Trophoblast cell (in vitro differentiated cells and primary cell): ENCODE data around the gene ATP1B3.
A peak's percentile ranks its signal among the peaks of the same experiment; 100 is the strongest.

Source experiments
- DNase-seq, 2 donors: peaks; one replicate each; pipeline ENCODE4 v3.0.0-alpha.2; 2016
- H2AFZ ChIP-seq: 2 replicates; pipeline ENCODE4 v1.6.1; 2013; ENCODE audit warnings: low read length, moderate library complexity, mild to moderate bottlenecking; ENCODE audit not compliant: insufficient read depth, poor library complexity
- H2AK5ac ChIP-seq: 2 replicates; pipeline ENCODE4 v1.6.1; 2013; ENCODE audit warnings: mild to moderate bottlenecking, low read length
- H2BK120ac ChIP-seq: 2 replicates; pipeline ENCODE4 v1.6.1; 2013; ENCODE audit warnings: low read length, mild to moderate bottlenecking, moderate library complexity; ENCODE audit not compliant: insufficient read depth, poor library complexity
- H2BK12ac ChIP-seq: 2 replicates; pipeline ENCODE4 v1.6.1; 2013; ENCODE audit warnings: mild to moderate bottlenecking, low read length, moderate library complexity
- H2BK5ac ChIP-seq: 2 replicates; pipeline ENCODE4 v1.6.1; 2013; ENCODE audit warnings: low read length, low read depth, moderate library complexity, mild to moderate bottlenecking; ENCODE audit not compliant: poor library complexity
- H3K14ac ChIP-seq: 2 replicates; pipeline ENCODE4 v1.6.1; 2013; ENCODE audit warnings: mild to moderate bottlenecking, low read length
- H3K18ac ChIP-seq: 2 replicates; pipeline ENCODE4 v1.6.1; 2013; ENCODE audit warnings: mild to moderate bottlenecking, low read length
- H3K23ac ChIP-seq: 2 replicates; pipeline ENCODE4 v1.6.1; 2013; ENCODE audit warnings: low read length
- H3K27ac ChIP-seq: 2 replicates; pipeline ENCODE4 v1.5.1; 2013; ENCODE audit warnings: low read depth, mild to moderate bottlenecking, inconsistent platforms, low read length, moderate library complexity
- H3K27me3 ChIP-seq: 2 replicates; pipeline ENCODE4 v1.6.1; 2013; ENCODE audit warnings: inconsistent platforms, mild to moderate bottlenecking, low read length, moderate library complexity; ENCODE audit not compliant: insufficient read depth
- H3K36me3 ChIP-seq, 2 experiments: 1 replicate in 1 of 2; 2 replicates in 1 of 2; pipeline ENCODE4 v1.6.1; 2013; ENCODE audit warnings: low read length in 2 of 2, mild to moderate bottlenecking in 2 of 2, moderate library complexity in 1 of 2; ENCODE audit not compliant: insufficient read depth in 2 of 2, control insufficient read depth in 1 of 2
- H3K4ac ChIP-seq: 2 replicates; pipeline ENCODE4 v1.6.1; 2013; ENCODE audit warnings: low read depth, mild to moderate bottlenecking, low read length, moderate library complexity
- H3K4me1 ChIP-seq, 2 experiments: 1 replicate in 1 of 2; 2 replicates in 1 of 2; pipeline ENCODE4 v1.6.1; 2013; ENCODE audit warnings: low read length in 2 of 2, mild to moderate bottlenecking in 2 of 2, moderate library complexity in 1 of 2; ENCODE audit not compliant: insufficient read depth in 2 of 2, control insufficient read depth in 1 of 2
- H3K4me2 ChIP-seq: 2 replicates; pipeline ENCODE4 v1.6.1; 2013; ENCODE audit warnings: inconsistent platforms, mild to moderate bottlenecking, low read length, moderate library complexity
- H3K4me3 ChIP-seq: 2 replicates; pipeline ENCODE4 v1.5.1; 2013; ENCODE audit warnings: mild to moderate bottlenecking, low read depth, low read length, inconsistent platforms
- H3K79me1 ChIP-seq: one replicate; pipeline ENCODE4 v1.6.1; 2013; ENCODE audit warnings: low read length
- H3K79me2 ChIP-seq: 2 replicates; pipeline ENCODE4 v1.6.1; 2013; ENCODE audit warnings: low read length, mild to moderate bottlenecking; ENCODE audit not compliant: control insufficient read depth, insufficient read depth, poor library complexity
- H3K9ac ChIP-seq: 2 replicates; pipeline ENCODE4 v1.6.1; 2013; ENCODE audit warnings: mild to moderate bottlenecking, low read length
- H3K9me3 ChIP-seq: 2 replicates; pipeline ENCODE4 v1.6.1; 2013; ENCODE audit warnings: low read depth, mild to moderate bottlenecking, control low read depth, inconsistent platforms, low read length; ENCODE audit not compliant: insufficient read depth
- H4K12ac ChIP-seq: 2 replicates; pipeline ENCODE4 v1.6.1; 2013; ENCODE audit warnings: low read depth, mild to moderate bottlenecking, low read length, moderate library complexity
- H4K8ac ChIP-seq: 2 replicates; pipeline ENCODE4 v1.6.1; 2013; ENCODE audit warnings: low read depth, mild to moderate bottlenecking, low read length, moderate library complexity
- H4K91ac ChIP-seq: one replicate; pipeline ENCODE4 v1.6.1; 2013; ENCODE audit warnings: low read depth, mild to moderate bottlenecking, low read length, moderate library complexity
- WGBS: extraction: QIAGEN DNeasy Blood & Tissue Kit; methylation state at CpG from one replicate; pipeline ENCODE4 v1.1.7; 2013; ENCODE audit warnings: missing lambda C conversion rate; ENCODE audit not compliant: insufficient read length, insufficient coverage; ENCODE audit errors: extremely low coverage; 5-methylcytosine and 5-hydroxymethylcytosine counted together

Gene ATP1B3

DNA sequence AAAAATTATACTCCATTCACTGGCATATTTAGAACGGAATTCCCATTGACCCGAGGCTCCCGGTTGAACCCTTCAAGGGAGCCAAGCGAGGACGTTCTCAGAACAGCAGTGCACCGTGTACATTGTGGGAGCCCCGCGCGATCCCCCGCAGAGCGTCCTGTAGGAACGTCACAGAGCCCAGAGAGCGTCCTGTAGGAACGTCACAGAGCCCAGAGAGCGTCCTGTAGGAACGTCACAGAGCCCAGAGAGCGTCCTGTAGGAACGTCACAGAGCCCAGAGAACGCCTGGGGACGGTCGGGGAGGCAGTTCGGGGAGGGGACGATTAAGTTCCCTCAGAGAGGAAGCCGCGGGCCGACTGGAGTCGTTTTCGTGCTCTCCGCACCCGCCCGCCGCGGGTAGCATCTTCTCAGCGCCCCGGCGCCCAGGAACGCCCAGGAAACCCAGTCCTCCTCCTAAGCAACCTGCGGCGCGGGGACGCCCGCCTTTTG lies 506 bp upstream of the ATP1B3 start:
- peaks cover 0 to 2% of the 10 kb centered on the region in 2 experiments for H3K4me1 ChIP-seq
- peak; percentile 71 to 79 for DNase-seq
- H3K4ac ChIP-seq = peak overlapping the region; percentile 17
- no peaks in the 10 kb centered on the region for H3K27me3 ChIP-seq
- peaks cover 10% of the 10 kb centered on the region for H3K79me2 ChIP-seq
- H4K8ac ChIP-seq = peak overlapping the region; percentile 91
- H3K27ac ChIP-seq = peak overlapping the region; percentile 84
- H2BK12ac ChIP-seq = no peak overlapping the region
- H3K4me3 ChIP-seq = peak overlapping the region; percentile 98
- peak overlapping the region; percentile 38 for H2BK5ac ChIP-seq
- H3K18ac ChIP-seq = peak overlapping the region; percentile 18
- H2AK5ac ChIP-seq = no peak overlapping the region
- peak overlapping the region; percentile 15 for H3K14ac ChIP-seq
- peaks cover 14% of the 10 kb centered on the region for H3K79me1 ChIP-seq
- H3K9me3 ChIP-seq = no peaks in the 10 kb centered on the region
- peak overlapping the region; percentile 59 for H4K91ac ChIP-seq
- peak overlapping the region; percentile 5 for H4K12ac ChIP-seq
- H2BK120ac ChIP-seq = no peak overlapping the region
- peak overlapping the region; percentile 6 for H3K9ac ChIP-seq
- H3K23ac ChIP-seq = no peak overlapping the region
- H3K4me2 ChIP-seq = peak overlapping the region; percentile 100
- no CpG with 5 or more reads among the region's 42 CpGs for WGBS
- H3K36me3 ChIP-seq = no peaks in the 10 kb centered on the region
- peak overlapping the region; percentile 83 for H2AFZ ChIP-seq

- Histone ChIP-seq H4K8ac (peak overlapping the region; percentile 75), H3K4me1 (peaks cover 0 to 5% of the 10 kb centered on the region in 2 experiments), H2AK5ac (no peak overlapping the region), H2AFZ (peak overlapping the region; percentile 67), H3K27ac (peak overlapping the region; percentile 78), H3K27me3 (no peaks in the 10 kb centered on the region), H2BK5ac (peak overlapping the region; percentile 77), H3K14ac (peak overlapping the region; percentile 75), H3K4me2 (peak overlapping the region; percentile 100), H4K12ac (no peak overlapping the region), H3K23ac (no peak overlapping the region), H3K9me3 (no peaks in the 10 kb centered on the region), H2BK12ac (peak overlapping the region; percentile 91), H4K91ac (peak overlapping the region; percentile 60), H3K4ac (peak overlapping the region; percentile 93), H2BK120ac (peak overlapping the region; percentile 84), H3K18ac (peak overlapping the region; percentile 50), H3K4me3 (peak overlapping the region; percentile 98), H3K36me3 (no peaks in the 10 kb centered on the region), H3K79me1 (peaks cover 14% of the 10 kb centered on the region), H3K79me2 (peaks cover 13% of the 10 kb centered on the region), H3K9ac (peak overlapping the region; percentile 61)
- WGBS = no CpG with 5 or more reads among the region's 76 CpGs
- DNase-seq = peak; percentile 65 to 77
Measured at GRCh38 chr3:141876891-141877621, 613 bp downstream of the ATP1B3 start.

- Histone ChIP-seq H3K9me3 (no peaks in the 10 kb centered on the region), H2BK5ac (no peak overlapping the region), H3K79me2 (peaks cover 13% of the 10 kb centered on the region), H3K9ac (no peak overlapping the region), H3K4me3 (no peak overlapping the region), H3K4me2 (peak overlapping the region; percentile 84), H3K4me1 (peaks cover 0 to 5% of the 10 kb centered on the region in 2 experiments), H4K8ac (no peak overlapping the region), H3K14ac (no peak overlapping the region), H3K4ac (peak overlapping the region; percentile 27), H2AK5ac (no peak overlapping the region), H3K18ac (no peak overlapping the region), H3K23ac (no peak overlapping the region), H2BK12ac (no peak overlapping the region), H2AFZ (no peak overlapping the region), H4K91ac (no peak overlapping the region), H3K79me1 (peaks cover 14% of the 10 kb centered on the region), H3K36me3 (no peaks in the 10 kb centered on the region), H4K12ac (no peak overlapping the region), H3K27me3 (no peaks in the 10 kb centered on the region), H3K27ac (no peak overlapping the region), H2BK120ac (no peak overlapping the region)
- no peak for DNase-seq
- WGBS = no CpG with 5 or more reads among the region's 3 CpGs
Measured at GRCh38 chr3:141877911-141878310, 1.5 kb downstream of the ATP1B3 start.

DNA sequence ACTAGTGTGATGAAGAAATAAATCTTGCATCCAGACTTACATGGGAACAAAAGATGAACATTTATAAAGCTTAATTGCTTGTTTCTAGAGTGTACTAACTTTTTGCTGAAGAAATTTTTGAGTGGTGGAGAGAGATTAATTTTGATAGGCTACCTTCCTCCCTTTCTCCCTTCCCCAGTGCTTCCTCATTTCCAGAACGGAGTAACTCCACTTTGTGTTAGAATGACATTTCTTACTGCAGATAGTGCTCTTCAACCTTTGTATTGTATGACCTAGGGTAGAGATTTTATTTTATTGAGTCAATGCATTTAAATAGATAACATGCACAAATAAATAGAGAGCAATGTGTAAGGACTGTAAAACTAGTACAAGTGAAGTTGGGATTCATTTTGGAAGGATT lies 1.9 kb downstream of the ATP1B3 start:
- Histone ChIP-seq H3K4me1 (peaks cover 0 to 5% of the 10 kb centered on the region in 2 experiments), H3K9me3 (no peaks in the 10 kb centered on the region), H3K4ac (no peak overlapping the region), H3K27ac (no peak overlapping the region), H4K8ac (no peak overlapping the region), H3K9ac (no peak overlapping the region), H3K79me2 (peaks cover 13% of the 10 kb centered on the region), H2BK120ac (no peak overlapping the region), H3K23ac (no peak overlapping the region), H4K91ac (no peak overlapping the region), H3K4me3 (no peak overlapping the region), H3K27me3 (no peaks in the 10 kb centered on the region), H3K79me1 (peaks cover 14% of the 10 kb centered on the region), H2AK5ac (no peak overlapping the region), H3K36me3 (peaks cover 0 to 2% of the 10 kb centered on the region in 2 experiments), H2BK12ac (no peak overlapping the region), H3K18ac (no peak overlapping the region), H3K14ac (no peak overlapping the region), H2AFZ (no peak overlapping the region), H4K12ac (no peak overlapping the region), H2BK5ac (no peak overlapping the region), H3K4me2 (peak overlapping the region; percentile 84)
- no CpG with 5 or more reads among the region's 1 CpG for WGBS
- DNase-seq = no peak
